Neural cell (in vitro differentiated cells): ENCODE data around the gene PHACTR3.

Experiments used
- CTCF ChIP-seq: fragments of 450-650 bp; IDR thresholded peaks from 2 replicates; pipeline ENCODE4 v1.5.1; 2014; ENCODE audit warnings: antibody characterized with exemption, mild to moderate bottlenecking, moderate library complexity; ENCODE audit not compliant: poor library complexity, severe bottlenecking
- EZH2 ChIP-seq: fragments of 200-600, 300-800 bp; shearing (Covaris generic), sonication (generic); IDR thresholded peaks from 2 replicates; pipeline ENCODE4 v1.6.1; 2014; ENCODE audit warnings: antibody characterized with exemption, low read length, borderline replicate concordance, mild to moderate bottlenecking; ENCODE audit not compliant: insufficient read depth, poor library complexity, severe bottlenecking
- POLR2AphosphoS5 ChIP-seq: IDR thresholded peaks from 2 replicates; pipeline ENCODE4 v1.6.1; 2012

- TF ChIP-seq CTCF (no peak), POLR2AphosphoS5 (no peak), EZH2 (no peak)
These were observed 185.3 kb downstream of the PHACTR3 start for GRCh38 chr20:59789686-59790085.
